Esophagus muscularis mucosa (tissue), 4 donors: ENCODE data around the gene HTR4. TPM values are rescaled to one million over a fixed set of nuclear protein-coding genes. Genes with fewer than 3 reads are reported as not detected.

ENCODE experiments used
- DNase-seq: peaks from one replicate; pipeline ENCODE4 v3.0.0-alpha.2; 2017; ENCODE audit errors: extremely low spot score
- H3K27ac ChIP-seq, 4 donors: fragments of 200-600 bp; sonication (generic); replicated peaks in 1 of 4; 1 replicate in 3 of 4; 2 replicates in 1 of 4; pipeline ENCODE4 v1.5.1; 2016 to 2019; ENCODE audit warnings: mild to moderate bottlenecking in 1 of 4
- H3K27me3 ChIP-seq, 4 donors: fragments of 200-600 bp; sonication (generic); one replicate each; pipeline versions ENCODE4 v1.5.1 to v1.6.0; 2016 to 2019
- H3K36me3 ChIP-seq, 4 donors: fragments of 200-600 bp; sonication (generic); one replicate each; pipeline ENCODE4 v1.5.1; 2016 to 2019
- H3K4me1 ChIP-seq, 4 donors: fragments of 200-600 bp; sonication (generic); one replicate each; pipeline ENCODE4 v1.5.1; 2016 to 2019
- H3K4me3 ChIP-seq, 4 donors: fragments of 200-600 bp; sonication (generic); 1 replicate in 2 of 4; 2 replicates in 2 of 4; pipeline ENCODE4 v1.5.1; 2016 to 2019; ENCODE audit warnings: mild to moderate bottlenecking in 4 of 4, moderate library complexity in 1 of 4
- H3K9me3 ChIP-seq, 4 donors: fragments of 200-600 bp; sonication (generic); 1 replicate in 3 of 4; 2 replicates in 1 of 4; pipeline ENCODE4 v1.5.1; 2016 to 2019
- EP300 ChIP-seq: sonication (generic); formaldehyde crosslinking; IDR thresholded peaks from one replicate; pipeline ENCODE4 v1.6.1; 2017; ENCODE audit warnings: antibody characterized with exemption
- POLR2A ChIP-seq: fragments of 450-650 bp; IDR thresholded peaks from one replicate; pipeline ENCODE4 v1.6.1; 2017; ENCODE audit warnings: antibody characterized with exemption, moderate library complexity, mild to moderate bottlenecking, low read depth
- POLR2AphosphoS5 ChIP-seq, 2 donors: sonication (generic); formaldehyde crosslinking; IDR thresholded peaks; one replicate each; pipeline ENCODE4 v1.6.1; 2017; ENCODE audit warnings: antibody characterized with exemption in 2 of 2
- WGBS: methylation state at CpG from one replicate; pipeline ENCODE4 v1.1.5; 2018; 5-methylcytosine and 5-hydroxymethylcytosine counted together
- intact Hi-C: fragments of 100-400 bp; cut with DNase I; formaldehyde crosslinking; loops from one replicate; pipeline ENCODE4 v1.15.1; 2023
- total RNA-seq, 4 donors: library from RNA; depleted of rRNA; stranded (reverse); fragments of >200 nt; gene quantifications; one replicate each; pipeline versions ENCODE4 v1.1.0 to v1.2.1, GENCODE V29; 2016
- TF ChIP-seq, protein P1 (sequence below), 3 experiments: fragments of 200-600 bp in 2 of 3; fragments of 450-650 bp in 1 of 3; sonication (generic) in 2 of 3; IDR thresholded peaks; one replicate each; pipeline ENCODE4 v1.5.1; 2017 to 2019; ENCODE audit warnings: antibody characterized with exemption in 3 of 3, mild to moderate bottlenecking in 2 of 3, moderate library complexity in 1 of 3

HTR4 gene
- total RNA-seq, 4 donors from 2014 or later: 0.23 to 0.42 TPM; not detected in 2

DNA sequence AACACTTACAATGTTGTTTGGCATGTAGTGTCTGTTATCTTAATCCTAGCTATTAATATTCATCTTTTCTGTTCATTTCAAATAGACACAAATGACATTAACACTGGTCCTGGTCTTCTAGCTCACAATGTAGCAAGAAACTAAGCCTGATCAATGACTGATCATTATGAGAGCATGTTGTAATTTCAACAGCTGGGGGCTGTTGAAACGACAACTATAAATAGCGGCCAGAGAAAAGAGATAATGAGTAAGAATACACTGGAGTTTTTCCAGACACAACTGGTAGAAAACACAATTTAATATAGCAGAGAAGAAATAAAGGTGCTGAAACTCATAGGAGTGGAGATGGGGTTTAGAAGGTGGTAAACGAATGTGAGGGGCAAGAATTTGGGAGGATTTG is 89.2 kb downstream of the HTR4 start:
- Histone ChIP-seq H3K9me3 (no peaks in the 10 kb centered on the region), H3K27ac (no peak overlapping the region), H3K36me3 (no peaks in the 10 kb centered on the region), H3K4me1 (peaks cover 0 to 10% (median 4%) of the 10 kb centered on the region in 4 donors), H3K4me3 (no peak overlapping the region), H3K27me3 (no peaks in the 10 kb centered on the region)
- DNase-seq: no peak
- intact Hi-C loops: no loop called here
- WGBS: 67% methylated on average over 3 of the region's 3 CpGs
- TF ChIP-seq EP300 (no peak), POLR2A (no peak), POLR2AphosphoS5 (IDR thresholded peaks at IDR 0.05) (no peak)
- TF ChIP-seq, protein P1, sequence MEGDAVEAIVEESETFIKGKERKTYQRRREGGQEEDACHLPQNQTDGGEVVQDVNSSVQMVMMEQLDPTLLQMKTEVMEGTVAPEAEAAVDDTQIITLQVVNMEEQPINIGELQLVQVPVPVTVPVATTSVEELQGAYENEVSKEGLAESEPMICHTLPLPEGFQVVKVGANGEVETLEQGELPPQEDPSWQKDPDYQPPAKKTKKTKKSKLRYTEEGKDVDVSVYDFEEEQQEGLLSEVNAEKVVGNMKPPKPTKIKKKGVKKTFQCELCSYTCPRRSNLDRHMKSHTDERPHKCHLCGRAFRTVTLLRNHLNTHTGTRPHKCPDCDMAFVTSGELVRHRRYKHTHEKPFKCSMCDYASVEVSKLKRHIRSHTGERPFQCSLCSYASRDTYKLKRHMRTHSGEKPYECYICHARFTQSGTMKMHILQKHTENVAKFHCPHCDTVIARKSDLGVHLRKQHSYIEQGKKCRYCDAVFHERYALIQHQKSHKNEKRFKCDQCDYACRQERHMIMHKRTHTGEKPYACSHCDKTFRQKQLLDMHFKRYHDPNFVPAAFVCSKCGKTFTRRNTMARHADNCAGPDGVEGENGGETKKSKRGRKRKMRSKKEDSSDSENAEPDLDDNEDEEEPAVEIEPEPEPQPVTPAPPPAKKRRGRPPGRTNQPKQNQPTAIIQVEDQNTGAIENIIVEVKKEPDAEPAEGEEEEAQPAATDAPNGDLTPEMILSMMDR (IDR thresholded peaks at IDR 0.05): no peak

DNA sequence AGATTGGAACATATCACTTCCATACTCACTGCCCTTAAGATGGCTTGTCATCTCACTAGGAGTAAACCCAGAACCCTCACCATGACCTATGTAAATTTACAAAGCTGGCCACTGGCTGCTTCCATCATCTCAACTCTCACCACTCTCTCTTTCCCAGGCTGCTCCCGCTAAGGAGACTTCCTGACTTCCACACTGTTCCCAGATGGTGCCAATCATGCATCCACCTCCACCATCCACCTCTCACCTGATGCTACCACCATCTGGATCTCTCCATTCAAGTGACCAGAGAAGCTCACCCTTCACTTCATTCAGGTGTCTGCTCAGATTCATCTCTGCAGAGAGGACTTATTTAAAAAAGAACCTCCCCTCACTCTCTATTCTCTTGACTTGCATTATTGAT is 91.3 kb downstream of the HTR4 start:
- no peak overlapping the region for H3K27ac ChIP-seq

DNA sequence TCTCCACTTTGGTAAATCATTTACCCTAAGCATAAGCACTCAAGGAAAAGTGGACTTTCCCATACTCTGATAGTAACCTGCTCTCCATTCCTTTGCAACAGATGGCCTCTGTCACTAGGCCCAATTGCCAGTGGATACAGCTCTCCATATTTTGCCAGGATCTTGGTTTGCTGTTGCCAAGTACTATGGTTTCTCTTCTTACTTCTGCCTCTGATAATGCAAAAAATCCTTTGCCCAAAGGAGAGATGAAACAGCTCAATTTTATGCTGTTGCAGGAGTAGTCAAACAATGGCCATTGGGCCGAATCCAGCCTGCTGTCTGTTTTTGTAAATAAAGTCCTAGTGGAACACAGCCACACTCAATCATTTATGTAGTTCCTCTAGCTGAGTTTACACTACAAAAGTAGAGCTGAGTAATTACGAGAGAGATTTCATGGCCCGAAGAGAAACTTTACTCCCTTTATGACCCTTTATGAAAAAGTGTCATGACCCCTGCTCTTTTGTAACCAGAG is 92.5 kb downstream of the HTR4 start:
- 28% methylated on average over 3 of the region's 3 CpGs for WGBS
- H3K27ac ChIP-seq: no peak overlapping the region
- no peak overlapping the region for H3K4me3 ChIP-seq
- H3K27me3 ChIP-seq: no peaks in the 10 kb centered on the region
- no peak for TF ChIP-seq POLR2A
- TF ChIP-seq EP300: no peak
- intact Hi-C loops: no loop called here
- H3K36me3 ChIP-seq: no peaks in the 10 kb centered on the region
- no peak for DNase-seq
- no peaks in the 10 kb centered on the region for H3K9me3 ChIP-seq
- H3K4me1 ChIP-seq: peaks cover 0 to 10% (median 4%) of the 10 kb centered on the region in 4 donors

More for the DNA sequence above, 91.3 kb downstream of the HTR4 start:
- peaks cover 0 to 10% (median 4%) of the 10 kb centered on the region in 4 donors for H3K4me1 ChIP-seq
- H3K27me3 ChIP-seq: no peaks in the 10 kb centered on the region
- TF ChIP-seq POLR2AphosphoS5 (IDR thresholded peaks at IDR 0.05): no peak
- TF ChIP-seq, protein P1 (IDR thresholded peaks at IDR 0.05): no peak
- no peak for TF ChIP-seq EP300
- intact Hi-C loops: no loop called here
- no peaks in the 10 kb centered on the region for H3K9me3 ChIP-seq
- H3K4me3 ChIP-seq: no peak overlapping the region
- no peak for DNase-seq
- WGBS: 86% methylated on average over 1 of the region's 1 CpG
- H3K36me3 ChIP-seq: no peaks in the 10 kb centered on the region

DNA sequence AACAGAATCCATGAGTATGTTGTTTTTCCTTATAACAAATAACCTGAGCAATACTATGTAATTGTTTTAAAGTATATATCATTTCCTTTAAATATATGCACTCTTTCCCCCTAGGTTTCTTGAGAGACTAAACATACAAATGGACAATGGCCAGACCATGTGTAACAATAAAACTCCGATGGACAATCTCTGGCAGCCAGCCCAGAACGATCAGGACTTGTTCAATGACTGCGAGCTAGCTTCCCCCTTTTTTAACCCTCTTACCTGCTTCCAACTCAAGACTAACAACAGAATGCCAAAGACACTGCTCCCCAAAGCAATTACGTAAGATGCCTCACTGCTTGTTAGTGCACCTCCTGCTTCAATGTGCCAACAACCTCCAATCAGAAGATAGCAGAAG is 94.9 kb downstream of the HTR4 start:
- Histone ChIP-seq H3K4me3 (no peak overlapping the region), H3K27me3 (no peaks in the 10 kb centered on the region), H3K27ac (no peak overlapping the region), H3K36me3 (no peaks in the 10 kb centered on the region), H3K4me1 (peaks cover 0 to 10% (median 4%) of the 10 kb centered on the region in 4 donors), H3K9me3 (no peaks in the 10 kb centered on the region)
- WGBS: 40% methylated on average over 4 of the region's 4 CpGs
- intact Hi-C loops: no loop called here
- TF ChIP-seq POLR2A (no peak), EP300 (no peak), POLR2AphosphoS5 (IDR thresholded peaks at IDR 0.05) (no peak)
- TF ChIP-seq, protein P1 (IDR thresholded peaks at IDR 0.05): no peak
- no peak for DNase-seq

DNA sequence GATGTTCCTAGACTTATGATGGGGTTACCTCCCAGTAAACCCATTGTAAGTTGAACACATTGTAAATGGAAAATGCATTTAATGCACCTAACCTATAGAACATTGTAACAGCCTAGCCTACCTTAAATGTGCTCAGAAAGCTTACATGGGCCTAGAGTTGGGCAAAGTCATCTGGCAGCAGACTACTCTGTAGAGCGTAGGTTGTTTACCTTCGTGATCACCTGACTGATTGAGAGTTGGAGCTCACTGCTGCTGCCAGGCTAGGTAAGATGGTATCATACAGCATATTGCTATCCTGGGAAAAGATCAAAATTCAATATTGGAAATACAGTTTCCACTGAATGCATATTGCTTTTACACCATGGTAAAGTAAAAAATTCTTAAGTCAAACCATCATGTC is 95.4 kb downstream of the HTR4 start:
- Histone ChIP-seq H3K27me3 (no peaks in the 10 kb centered on the region), H3K36me3 (no peaks in the 10 kb centered on the region), H3K9me3 (no peaks in the 10 kb centered on the region), H3K4me1 (peaks cover 0 to 10% (median 4%) of the 10 kb centered on the region in 4 donors), H3K4me3 (no peak overlapping the region), H3K27ac (no peak overlapping the region)
- 90% methylated on average over 2 of the region's 2 CpGs for WGBS
- no peak for DNase-seq
- intact Hi-C loops: no loop called here
- TF ChIP-seq, protein P1 (IDR thresholded peaks at IDR 0.05): no peak
